ENCODE results near the gene ARHGEF2.

The ARHGEF2 gene

DNA sequence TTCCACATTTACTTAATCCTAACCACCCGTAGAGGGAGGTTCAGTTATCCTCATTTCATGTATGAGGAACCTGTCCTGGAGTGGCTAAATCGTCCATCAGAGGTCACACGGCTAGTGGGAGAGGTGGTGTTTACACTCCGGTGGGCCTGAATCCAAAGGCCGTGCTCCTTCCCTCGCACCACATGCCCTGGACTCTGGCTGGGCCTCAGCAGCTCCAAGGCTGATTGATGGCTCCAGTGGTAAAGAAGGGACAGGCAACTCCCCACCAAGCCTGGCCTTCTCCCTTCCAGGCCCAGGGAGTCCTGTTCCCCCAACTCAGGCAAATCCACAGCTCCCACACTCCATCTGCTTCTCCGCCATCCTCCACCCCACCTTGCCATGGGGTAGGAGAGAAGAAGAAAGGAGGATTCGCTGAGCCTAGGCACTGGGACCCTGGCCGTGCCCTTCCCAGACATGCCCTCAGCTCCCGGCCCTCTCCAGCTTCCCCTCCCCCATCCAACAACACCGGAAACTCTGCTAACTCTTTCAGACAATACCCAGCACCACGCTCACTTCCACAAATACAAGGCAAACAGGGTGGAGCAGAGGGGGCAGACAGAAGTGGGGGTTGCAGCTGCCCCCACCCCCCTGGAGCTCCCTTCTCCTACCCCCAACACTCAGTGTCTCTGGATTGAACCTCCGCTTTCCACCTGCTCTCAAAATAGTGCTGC is 10.9 kb downstream of the ARHGEF2 start:
- H3K9ac ChIP-seq (ENCODE audit: low read depth, low read length): peak overlapping the region; percentile 65
- H3K9me3 ChIP-seq (ENCODE audit: insufficient read depth, low read depth, low read length): no peaks in the 10 kb centered on the region
- peak overlapping the region; percentile 74 for H3K27ac ChIP-seq (ENCODE audit: low read length)
- 0 out of 2 replicates have a peak overlapping the region, but pooled peaks have one; percentile 7 for H3K4me3 ChIP-seq (ENCODE audit: low read length)
- H3K36me3 ChIP-seq (ENCODE audit: insufficient read depth, low read depth, low read length): peaks cover 76% of the 10 kb centered on the region
- peaks cover 32% of the 10 kb centered on the region for H3K4me1 ChIP-seq (ENCODE audit: insufficient read depth, low read length)
- no peaks in the 10 kb centered on the region for H3K27me3 ChIP-seq (ENCODE audit: insufficient read depth, low read length)

DNA sequence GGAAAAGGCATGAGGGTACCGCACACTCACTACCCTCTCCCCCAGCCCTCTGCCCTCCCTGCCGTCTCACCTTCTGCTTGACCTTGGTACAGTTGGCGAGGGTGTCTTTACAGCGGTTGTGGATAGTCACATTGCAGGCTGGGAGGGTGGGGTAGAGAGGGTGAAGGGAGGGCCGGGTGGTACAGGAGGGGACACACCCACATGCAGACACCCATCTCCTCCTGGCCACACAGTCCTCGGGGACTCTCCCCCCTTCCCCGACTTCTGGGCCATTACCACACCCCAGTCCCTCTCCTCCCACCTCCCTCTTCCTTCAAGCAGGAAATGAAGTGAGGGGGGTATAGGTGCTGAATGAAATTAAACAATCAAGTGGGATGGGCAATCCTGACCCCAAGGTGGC is 11.6 kb downstream of the ARHGEF2 start:
- H3K27ac ChIP-seq (ENCODE audit: low read length): no peak overlapping the region

DNA sequence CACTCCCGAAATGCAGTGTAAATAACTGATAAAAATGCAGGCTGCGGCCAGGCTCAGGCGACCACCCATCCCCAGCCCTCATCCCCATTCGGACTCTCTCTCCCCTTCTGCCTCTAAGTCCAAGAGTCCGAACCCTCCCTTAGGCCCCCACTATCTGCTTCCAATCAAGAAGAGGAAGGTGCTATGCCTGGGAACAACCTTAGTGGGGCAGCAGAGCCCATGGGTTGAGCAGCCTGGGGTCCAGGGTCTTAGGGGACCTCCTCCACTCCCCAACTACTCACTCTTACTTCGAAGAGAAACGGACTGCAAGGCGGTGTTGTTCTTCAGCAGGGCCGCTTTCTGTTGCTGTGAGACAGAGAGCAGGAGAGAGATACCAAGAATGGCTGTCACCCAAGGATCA is 12.2 kb downstream of the ARHGEF2 start:
- no peak overlapping the region for H3K9ac ChIP-seq (ENCODE audit: low read depth, low read length)
- H3K4me3 ChIP-seq (ENCODE audit: low read length): no peak overlapping the region
- no peak overlapping the region for H3K27ac ChIP-seq (ENCODE audit: low read length)
- H3K36me3 ChIP-seq (ENCODE audit: insufficient read depth, low read depth, low read length): peaks cover 86% of the 10 kb centered on the region
- H3K27me3 ChIP-seq (ENCODE audit: insufficient read depth, low read length): no peaks in the 10 kb centered on the region
- no peaks in the 10 kb centered on the region for H3K9me3 ChIP-seq (ENCODE audit: insufficient read depth, low read depth, low read length)
- H3K4me1 ChIP-seq (ENCODE audit: insufficient read depth, low read length): peaks cover 28% of the 10 kb centered on the region

More for the DNA sequence above, 11.6 kb downstream of the ARHGEF2 start:
- H3K4me1 ChIP-seq (ENCODE audit: insufficient read depth, low read length): peaks cover 28% of the 10 kb centered on the region
- H3K9me3 ChIP-seq (ENCODE audit: insufficient read depth, low read depth, low read length): no peaks in the 10 kb centered on the region
- no peaks in the 10 kb centered on the region for H3K27me3 ChIP-seq (ENCODE audit: insufficient read depth, low read length)
- peaks cover 81% of the 10 kb centered on the region for H3K36me3 ChIP-seq (ENCODE audit: insufficient read depth, low read depth, low read length)
- no peak overlapping the region for H3K4me3 ChIP-seq (ENCODE audit: low read length)
- no peak overlapping the region for H3K9ac ChIP-seq (ENCODE audit: low read depth, low read length)

DNA sequence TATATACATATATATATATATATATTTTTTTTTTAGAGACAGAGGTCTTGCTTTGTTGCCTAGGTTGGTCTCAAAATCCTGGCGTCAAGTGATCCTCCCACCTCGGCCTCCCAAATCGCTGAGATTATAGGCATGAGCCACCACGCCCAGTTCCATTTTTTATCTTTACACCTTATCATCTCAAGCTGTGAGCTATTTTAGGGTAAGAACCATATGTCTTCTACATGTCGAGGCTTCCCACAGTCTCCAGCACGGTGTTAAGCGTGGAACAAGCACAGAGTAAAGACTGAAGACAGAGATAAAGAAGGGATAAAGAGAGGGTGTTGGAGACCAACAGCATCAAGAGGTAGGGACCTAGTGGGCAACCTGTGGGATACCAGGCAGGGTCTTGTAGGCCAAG is 14.2 kb downstream of the ARHGEF2 start:
- Histone ChIP-seq H3K9ac (ENCODE audit: low read depth, low read length) (no peak overlapping the region), H3K4me1 (ENCODE audit: insufficient read depth, low read length) (peaks cover 20% of the 10 kb centered on the region)

DNA sequence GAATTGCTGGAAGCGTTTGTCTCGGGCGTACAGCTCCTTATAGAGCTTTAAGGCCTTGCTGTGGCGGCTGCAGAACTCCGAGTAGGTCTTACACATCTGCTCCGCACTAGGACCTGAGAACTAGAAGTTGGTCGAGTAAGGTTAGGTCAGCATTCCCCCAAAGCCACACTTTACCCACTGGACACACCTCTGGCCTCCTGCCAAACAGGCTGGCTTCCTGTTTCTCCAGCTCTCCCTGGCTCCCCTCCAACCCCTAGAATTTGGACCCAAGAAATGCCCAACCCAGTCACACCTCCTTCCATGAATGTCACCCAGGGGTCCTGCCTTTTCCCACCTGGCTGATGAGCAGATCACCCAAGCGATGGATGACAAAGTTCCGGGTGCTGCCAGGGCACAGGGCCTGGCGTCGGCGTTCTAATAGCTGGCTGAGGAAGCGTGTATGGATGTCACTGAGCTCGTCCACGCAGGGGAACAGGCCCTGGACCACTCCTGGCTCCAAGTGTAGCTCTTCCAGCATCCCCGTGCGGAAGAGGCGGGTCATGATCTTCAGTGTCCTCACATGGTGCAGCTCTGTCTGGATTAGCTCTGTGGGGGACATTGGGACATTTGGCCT is 15.6 kb downstream of the ARHGEF2 start:
- Histone ChIP-seq H3K27me3 (ENCODE audit: insufficient read depth, low read length) (no peaks in the 10 kb centered on the region), H3K36me3 (ENCODE audit: insufficient read depth, low read depth, low read length) (peaks cover 92% of the 10 kb centered on the region), H3K27ac (ENCODE audit: low read length) (no peak overlapping the region), H3K4me1 (ENCODE audit: insufficient read depth, low read length) (peaks cover 5% of the 10 kb centered on the region; the same call in 1 of the 2 replicates), H3K9ac (ENCODE audit: low read depth, low read length) (no peak overlapping the region), H3K4me3 (ENCODE audit: low read length) (no peak overlapping the region), H3K9me3 (ENCODE audit: insufficient read depth, low read depth, low read length) (no peaks in the 10 kb centered on the region)

More for the DNA sequence above, 14.2 kb downstream of the ARHGEF2 start:
- Histone ChIP-seq H3K4me3 (ENCODE audit: low read length) (no peak overlapping the region), H3K27ac (ENCODE audit: low read length) (no peak overlapping the region), H3K27me3 (ENCODE audit: insufficient read depth, low read length) (no peaks in the 10 kb centered on the region), H3K36me3 (ENCODE audit: insufficient read depth, low read depth, low read length) (peaks cover 93% of the 10 kb centered on the region), H3K9me3 (ENCODE audit: insufficient read depth, low read depth, low read length) (no peaks in the 10 kb centered on the region)

DNA sequence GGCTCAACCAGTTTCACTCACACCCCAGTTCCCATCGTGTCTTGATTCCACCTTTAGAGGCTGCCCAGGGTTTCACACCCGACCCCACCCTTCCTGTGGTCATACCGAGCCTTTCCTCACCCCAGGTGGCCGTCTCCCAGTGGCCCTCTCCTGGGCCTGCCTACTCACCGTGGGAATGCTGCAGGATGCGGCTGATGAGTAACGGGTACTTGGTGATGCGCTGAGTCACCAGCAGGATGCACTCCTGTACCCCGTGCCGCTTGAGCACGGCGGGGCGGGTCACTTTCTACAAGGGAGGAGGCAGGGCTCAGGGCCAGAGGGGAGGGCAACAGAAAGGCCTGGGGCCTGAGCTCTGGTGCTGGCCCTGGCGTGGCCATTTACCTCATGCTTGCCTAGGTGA is 16.4 kb downstream of the ARHGEF2 start:
- Histone ChIP-seq H3K9me3 (ENCODE audit: insufficient read depth, low read depth, low read length) (no peaks in the 10 kb centered on the region), H3K9ac (ENCODE audit: low read depth, low read length) (no peak overlapping the region), H3K27me3 (ENCODE audit: insufficient read depth, low read length) (no peaks in the 10 kb centered on the region), H3K4me1 (ENCODE audit: insufficient read depth, low read length) (no peaks in the 10 kb centered on the region), H3K4me3 (ENCODE audit: low read length) (no peak overlapping the region), H3K36me3 (ENCODE audit: insufficient read depth, low read depth, low read length) (peaks cover 92% of the 10 kb centered on the region), H3K27ac (ENCODE audit: low read length) (no peak overlapping the region)

DNA sequence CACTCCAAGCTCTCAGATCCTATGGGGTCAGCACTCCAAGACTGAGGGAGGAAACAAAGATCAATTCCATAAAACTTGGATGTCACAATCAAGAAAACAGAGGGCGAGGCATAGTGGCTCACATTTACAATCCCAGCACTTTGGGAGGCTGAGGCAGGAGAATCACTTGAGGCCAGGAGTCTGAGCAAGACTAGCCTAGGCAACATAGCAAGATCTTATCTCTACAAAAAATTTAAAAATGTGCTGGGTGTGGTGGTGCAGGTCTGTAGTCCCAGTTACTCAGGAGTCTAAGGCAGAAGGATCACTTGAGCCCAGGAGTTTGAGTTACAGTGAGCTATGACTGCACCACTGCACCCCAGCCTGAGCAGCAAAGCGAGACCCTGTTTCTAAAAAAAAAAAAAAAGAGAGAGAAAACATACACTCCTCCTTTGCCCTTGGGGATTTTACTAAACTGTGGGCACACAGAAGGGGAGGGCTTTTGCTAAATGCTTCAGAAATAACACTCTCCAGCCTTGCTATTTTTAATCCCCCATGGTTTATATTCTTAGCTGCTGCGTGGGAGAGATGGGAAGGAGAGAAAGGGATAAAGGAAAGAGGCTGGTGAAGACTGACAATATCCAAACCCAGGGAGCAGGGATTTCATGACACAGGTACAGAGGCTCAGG is 18.1 kb downstream of the ARHGEF2 start:
- no peaks in the 10 kb centered on the region for H3K4me1 ChIP-seq (ENCODE audit: insufficient read depth, low read length)
- H3K9ac ChIP-seq (ENCODE audit: low read depth, low read length): no peak overlapping the region
- H3K36me3 ChIP-seq (ENCODE audit: insufficient read depth, low read depth, low read length): peaks cover 92% of the 10 kb centered on the region
- H3K9me3 ChIP-seq (ENCODE audit: insufficient read depth, low read depth, low read length): no peaks in the 10 kb centered on the region
- H3K27me3 ChIP-seq (ENCODE audit: insufficient read depth, low read length): no peaks in the 10 kb centered on the region
- no peak overlapping the region for H3K4me3 ChIP-seq (ENCODE audit: low read length)
- no peak overlapping the region for H3K27ac ChIP-seq (ENCODE audit: low read length)

DNA sequence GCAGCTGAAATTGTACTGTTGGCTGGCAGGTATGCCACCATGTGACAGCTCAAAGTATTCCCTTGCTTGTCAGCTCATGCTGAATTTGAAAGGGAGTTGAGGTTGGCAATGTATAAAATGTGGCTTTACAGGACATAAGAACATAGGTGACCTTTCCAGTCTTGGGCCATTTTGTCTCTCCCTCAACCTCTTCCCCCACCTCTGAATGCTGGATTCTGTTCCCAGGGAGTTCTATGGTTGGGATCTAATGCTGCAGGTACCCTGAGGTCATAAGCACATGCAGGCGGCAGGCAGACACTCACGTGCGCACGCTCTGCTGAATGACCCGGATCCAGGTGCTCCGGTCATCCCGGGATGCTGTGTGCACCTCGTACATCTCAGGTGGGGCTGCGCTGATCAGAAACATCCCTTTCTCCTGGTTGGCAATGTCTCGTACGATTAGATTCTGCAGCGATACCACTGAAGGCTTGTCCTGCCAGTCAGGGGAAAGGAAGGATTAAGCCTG is 20.9 kb downstream of the ARHGEF2 start:
- Histone ChIP-seq H3K27ac (ENCODE audit: low read length) (no peak overlapping the region), H3K4me1 (ENCODE audit: insufficient read depth, low read length) (no peaks in the 10 kb centered on the region), H3K9me3 (ENCODE audit: insufficient read depth, low read depth, low read length) (no peaks in the 10 kb centered on the region), H3K36me3 (ENCODE audit: insufficient read depth, low read depth, low read length) (peaks cover 97% of the 10 kb centered on the region), H3K27me3 (ENCODE audit: insufficient read depth, low read length) (no peaks in the 10 kb centered on the region), H3K4me3 (ENCODE audit: low read length) (no peak overlapping the region), H3K9ac (ENCODE audit: low read depth, low read length) (no peak overlapping the region)

DNA sequence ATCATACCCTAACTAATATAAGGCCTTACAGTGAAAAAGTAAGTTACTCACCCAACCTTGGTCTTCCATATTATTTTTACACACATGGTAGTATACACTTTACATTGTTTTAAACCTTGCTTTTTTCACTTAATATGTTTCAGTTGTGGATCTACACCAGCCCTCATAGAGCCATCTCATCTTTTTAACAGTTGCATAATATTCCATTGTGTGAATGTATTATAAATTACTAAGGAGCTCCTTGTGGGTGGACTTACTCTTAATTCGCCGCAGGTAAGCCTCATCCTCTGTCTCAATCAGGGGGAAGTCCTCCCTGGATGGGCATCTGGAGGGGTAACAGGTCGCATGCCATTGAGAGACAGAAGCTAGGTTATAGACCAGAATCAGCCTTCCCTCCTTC is 23.7 kb downstream of the ARHGEF2 start:
- H3K27me3 ChIP-seq (ENCODE audit: insufficient read depth, low read length): no peaks in the 10 kb centered on the region
- no peak overlapping the region for H3K4me3 ChIP-seq (ENCODE audit: low read length)
- H3K27ac ChIP-seq (ENCODE audit: low read length): no peak overlapping the region
- H3K4me1 ChIP-seq (ENCODE audit: insufficient read depth, low read length): no peaks in the 10 kb centered on the region
- no peaks in the 10 kb centered on the region for H3K9me3 ChIP-seq (ENCODE audit: insufficient read depth, low read depth, low read length)
- no peak overlapping the region for H3K9ac ChIP-seq (ENCODE audit: low read depth, low read length)
- peaks cover 96% of the 10 kb centered on the region for H3K36me3 ChIP-seq (ENCODE audit: insufficient read depth, low read depth, low read length)

DNA sequence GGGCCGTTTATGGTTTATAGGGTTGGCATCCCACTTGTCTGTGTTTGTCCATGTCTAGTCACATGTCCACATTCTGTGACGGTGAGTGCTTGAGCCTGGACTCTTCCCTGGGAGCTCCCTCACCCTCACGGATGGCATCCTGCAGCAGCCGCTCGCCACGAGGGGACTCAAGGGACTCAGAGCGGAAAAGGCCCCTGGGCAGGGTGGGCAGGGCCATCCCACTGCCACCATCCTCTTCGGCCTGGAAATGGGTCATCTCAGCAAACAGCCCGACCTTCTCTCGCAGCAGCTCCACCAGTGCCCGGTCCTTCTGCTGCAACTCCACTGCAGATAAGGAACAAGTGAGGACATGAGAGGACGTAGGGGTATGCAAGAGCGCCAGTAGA is 25.8 kb downstream of the ARHGEF2 start:
- Histone ChIP-seq H3K9me3 (ENCODE audit: insufficient read depth, low read depth, low read length) (no peaks in the 10 kb centered on the region), H3K9ac (ENCODE audit: low read depth, low read length) (no peak overlapping the region), H3K36me3 (ENCODE audit: insufficient read depth, low read depth, low read length) (peaks cover 95% of the 10 kb centered on the region), H3K4me3 (ENCODE audit: low read length) (no peak overlapping the region), H3K27ac (ENCODE audit: low read length) (no peak overlapping the region), H3K27me3 (ENCODE audit: insufficient read depth, low read length) (no peaks in the 10 kb centered on the region), H3K4me1 (ENCODE audit: insufficient read depth, low read length) (no peaks in the 10 kb centered on the region)

DNA sequence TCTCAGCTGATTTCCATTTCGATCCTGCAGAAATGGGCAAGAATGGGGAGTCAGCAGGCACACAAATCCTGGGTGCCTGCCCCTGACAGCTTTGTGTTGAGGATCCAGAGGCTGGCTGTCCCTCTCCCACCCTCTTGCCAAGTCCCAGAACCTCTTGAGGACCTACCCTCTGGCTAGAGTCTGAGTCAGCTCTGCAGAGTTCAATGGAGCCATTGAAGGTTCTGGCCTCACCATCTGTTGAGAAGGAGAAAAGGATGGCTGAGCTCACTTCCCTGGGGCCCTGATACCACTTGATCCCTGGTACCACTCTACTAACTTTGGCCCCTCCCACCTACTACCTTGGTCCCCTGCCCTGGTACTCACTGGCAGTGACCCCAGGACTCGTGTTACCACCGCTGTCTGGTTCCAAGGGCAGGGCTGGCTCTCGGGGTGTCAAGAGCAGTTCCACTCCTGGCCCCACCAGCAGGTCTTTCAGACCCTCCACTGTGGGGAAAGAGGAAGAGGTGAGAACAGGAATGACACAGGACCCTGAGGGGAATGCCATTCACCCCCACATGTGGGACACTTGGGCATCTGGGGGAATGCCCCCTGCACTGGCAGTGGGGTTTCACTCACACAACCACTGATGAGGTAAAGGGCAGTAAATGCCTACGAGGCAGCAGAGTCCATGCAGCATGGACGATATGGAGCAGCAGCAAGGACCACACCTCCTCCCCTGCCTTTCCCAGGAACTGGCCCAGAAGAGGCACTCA is 26.4 kb downstream of the ARHGEF2 start:
- no peak overlapping the region for H3K4me3 ChIP-seq (ENCODE audit: low read length)
- no peak overlapping the region for H3K9ac ChIP-seq (ENCODE audit: low read depth, low read length)
- no peaks in the 10 kb centered on the region for H3K27me3 ChIP-seq (ENCODE audit: insufficient read depth, low read length)
- peaks cover 95% of the 10 kb centered on the region for H3K36me3 ChIP-seq (ENCODE audit: insufficient read depth, low read depth, low read length)
- no peak overlapping the region for H3K27ac ChIP-seq (ENCODE audit: low read length)
- H3K4me1 ChIP-seq (ENCODE audit: insufficient read depth, low read length): no peaks in the 10 kb centered on the region
- H3K9me3 ChIP-seq (ENCODE audit: insufficient read depth, low read depth, low read length): no peaks in the 10 kb centered on the region
